Aorta (tissue), 5 donors: ENCODE results near the gene ARSB. TPM values are rescaled to one million over a fixed set of nuclear protein-coding genes. Genes with fewer than 3 reads are reported as not detected.
A peak's percentile ranks its signal among the peaks of the same experiment; 100 is the strongest.

Source experiments
- ATAC-seq: fragments of 200-7000 bp; cut with Tn5 transposase; one replicate; pipeline ENCODE4 v1.9.1; 2022; ENCODE audit warnings: moderate library complexity; ENCODE audit not compliant: low FRiP score
- DNase-seq, 2 donors: peaks; one replicate each; pipeline ENCODE4 v3.0.0-alpha.2; 2020
- H3K27ac ChIP-seq, 2 donors: one replicate each; pipeline ENCODE4 v1.5.1; 2013; ENCODE audit warnings: low read length in 2 of 2, mild to moderate bottlenecking in 2 of 2, moderate library complexity in 2 of 2, control low read depth in 1 of 2, inconsistent platforms in 1 of 2, low read depth in 1 of 2
- H3K27me3 ChIP-seq, 2 donors: one replicate each; pipeline ENCODE4 v1.6.1; 2013; ENCODE audit warnings: control low read depth in 1 of 2, low read length in 1 of 2, mild to moderate bottlenecking in 1 of 2, moderate library complexity in 1 of 2; ENCODE audit not compliant: insufficient read depth in 2 of 2, control insufficient read depth in 1 of 2
- H3K36me3 ChIP-seq, 2 donors: one replicate each; pipeline ENCODE4 v1.6.1; 2013; ENCODE audit warnings: control low read depth in 1 of 2, low read length in 1 of 2, mild to moderate bottlenecking in 1 of 2; ENCODE audit not compliant: insufficient read depth in 2 of 2, control insufficient read depth in 1 of 2
- H3K4me1 ChIP-seq, 2 donors: one replicate each; pipeline ENCODE4 v1.6.1; 2013; ENCODE audit warnings: low read length in 2 of 2, control low read depth in 1 of 2, mild to moderate bottlenecking in 1 of 2, moderate library complexity in 1 of 2; ENCODE audit not compliant: insufficient read depth in 2 of 2, control insufficient read depth in 1 of 2
- H3K4me3 ChIP-seq, 2 donors: one replicate each; pipeline ENCODE4 v1.5.1; 2013; ENCODE audit warnings: low read length in 2 of 2, control low read depth in 1 of 2, mild to moderate bottlenecking in 1 of 2
- H3K9me3 ChIP-seq: one replicate; pipeline ENCODE4 v1.6.1; 2013; ENCODE audit warnings: mild to moderate bottlenecking, low read length; ENCODE audit not compliant: control insufficient read depth
- WGBS, 2 donors: extraction: QIAGEN DNeasy Blood & Tissue Kit; methylation state at CpG; one replicate each; pipeline ENCODE4 v1.1.7; 2013; 5-methylcytosine and 5-hydroxymethylcytosine counted together
- intact Hi-C, 2 donors: fragments of 100-400 bp; cut with DNase I; formaldehyde crosslinking; loops; one replicate each; pipeline versions ENCODE4 v1.14.2 to v1.15.0; 2022
- polyA plus RNA-seq, 2 donors: library from polyadenylated mRNA; stranded (reverse); fragments of 200-250 nt; gene quantifications; one replicate each; pipeline ENCODE4 v1.2.3, GENCODE V29; 2013
- total RNA-seq, 2 donors: library from RNA; stranded (reverse); fragmentation: NEBNext Ultra II Directional; extraction: Animal tissue kit (Norgen Biotek cat#: 25700); gene quantifications; one replicate each; pipeline ENCODE4 v1.2.1, GENCODE V29; 2021
- donor health status: healthy with polysubstance abuse.
- donor health status: Bipolar disorder and iron deficiency.
- donor health status: DM: no; HTN: no; CAD: no.
- donor health status: DM: no; HTN: no; CAD: no.
- donor health status: DM: yes; HTN: yes; CAD: no.

Gene ARSB
- total and polyA plus RNA-seq, 4 donors: 3.5 to 17.2 (median 12.0) TPM

- WGBS, 2 donors: 73% methylated on average over 4 of the region's 4 CpGs
- no peaks in the 10 kb centered on the region for H3K27me3 ChIP-seq
- ATAC-seq: no peak
- no peak for DNase-seq
- no peak overlapping the region for H3K4me3 ChIP-seq
- H3K27ac ChIP-seq: no peak overlapping the region
- intact Hi-C loops: loop anchor here in 1 of 2 donors (5.0 kb wide), 1 partner anchor 62 kb away; no protein-coding TSS in a partner anchor
- peaks cover 2% of the 10 kb centered on the region for H3K9me3 ChIP-seq
- no peaks in the 10 kb centered on the region for H3K4me1 ChIP-seq
- no peaks in the 10 kb centered on the region for H3K36me3 ChIP-seq
These were observed 91.0 kb downstream of the ARSB start for GRCh38 chr5:78893940-78894677.

- 89 to 95% methylated on average over 3 of the region's 3 CpGs for WGBS, 2 donors
- Histone ChIP-seq H3K4me1 (no peaks in the 10 kb centered on the region), H3K36me3 (no peaks in the 10 kb centered on the region), H3K27me3 (no peaks in the 10 kb centered on the region), H3K27ac (no peak overlapping the region), H3K9me3 (no peaks in the 10 kb centered on the region), H3K4me3 (no peak overlapping the region)
- intact Hi-C loops: loop anchor here in 1 of 2 donors (5.0 kb wide), 1 partner anchor 59 kb away; no protein-coding TSS in a partner anchor
- DNase-seq (no peak), ATAC-seq (no peak)
These were observed 94.3 kb downstream of the ARSB start for GRCh38 chr5:78890667-78891379.

GRCh38 chr5:78889369-78890140, 95.6 kb downstream of the ARSB start:
- H3K27me3 ChIP-seq: no peaks in the 10 kb centered on the region
- H3K36me3 ChIP-seq: no peaks in the 10 kb centered on the region
- no peaks in the 10 kb centered on the region for H3K9me3 ChIP-seq
- ATAC-seq (no peak), DNase-seq (no peak)
- H3K4me3 ChIP-seq: no peak overlapping the region
- intact Hi-C loops: loop anchor here in 1 of 2 donors (5.0 kb wide), 1 partner anchor 57 kb away; no protein-coding TSS in a partner anchor
- H3K27ac ChIP-seq: no peak overlapping the region
- no peaks in the 10 kb centered on the region for H3K4me1 ChIP-seq
- WGBS, 2 donors: 26 to 29% methylated on average over 6 of the region's 6 CpGs

- no peaks in the 10 kb centered on the region for H3K4me1 ChIP-seq
- no peak overlapping the region for H3K4me3 ChIP-seq
- intact Hi-C loops: no loop called here
- no peaks in the 10 kb centered on the region for H3K9me3 ChIP-seq
- WGBS, 2 donors: 61 to 62% methylated on average over 10 of the region's 10 CpGs
- peak; percentile 53 to 79 for DNase-seq
- H3K27ac ChIP-seq: no peak overlapping the region
- no peak for ATAC-seq
- no peaks in the 10 kb centered on the region for H3K27me3 ChIP-seq
- H3K36me3 ChIP-seq: no peaks in the 10 kb centered on the region
These were observed 96.3 kb downstream of the ARSB start for GRCh38 chr5:78888580-78889368.

GRCh38 chr5:78887384-78888118, 97.6 kb downstream of the ARSB start:
- Histone ChIP-seq H3K27ac (no peak overlapping the region), H3K9me3 (no peaks in the 10 kb centered on the region), H3K4me1 (no peaks in the 10 kb centered on the region), H3K36me3 (no peaks in the 10 kb centered on the region), H3K27me3 (no peaks in the 10 kb centered on the region), H3K4me3 (no peak overlapping the region)
- DNase-seq (no peak), ATAC-seq (no peak)
- intact Hi-C loops: no loop called here
- 94 to 96% methylated on average over 6 of the region's 6 CpGs for WGBS, 2 donors

- Histone ChIP-seq H3K36me3 (no peaks in the 10 kb centered on the region), H3K9me3 (no peaks in the 10 kb centered on the region), H3K4me1 (no peaks in the 10 kb centered on the region), H3K4me3 (no peak overlapping the region), H3K27ac (no peak overlapping the region), H3K27me3 (no peaks in the 10 kb centered on the region)
- 70 to 79% methylated on average over 2 of the region's 2 CpGs for WGBS, 2 donors
- DNase-seq (no peak), ATAC-seq (no peak)
- intact Hi-C loops: no loop called here
These were observed 98.5 kb downstream of the ARSB start for GRCh38 chr5:78886341-78887230.

- no peak overlapping the region for H3K4me3 ChIP-seq
- no peaks in the 10 kb centered on the region for H3K27me3 ChIP-seq
- WGBS, 2 donors: 26 to 39% methylated on average over 3 of the region's 3 CpGs
- no peak for DNase-seq
- no peak for ATAC-seq
- intact Hi-C loops: no loop called here
- no peaks in the 10 kb centered on the region for H3K4me1 ChIP-seq
- H3K36me3 ChIP-seq: no peaks in the 10 kb centered on the region
- no peak overlapping the region for H3K27ac ChIP-seq
- H3K9me3 ChIP-seq: no peaks in the 10 kb centered on the region
These were observed 103.2 kb downstream of the ARSB start for GRCh38 chr5:78881884-78882283.
